HG03457 (cell line): Measurements from ENCODE around the gene METTL21C.

Experiments
- ATAC-seq: cut with Tn5 transposase; IDR thresholded peaks from one replicate; pipeline ENCODE4 v1.9.1; 2021; ENCODE audit warnings: moderate number of reproducible peaks; ENCODE audit not compliant: unreplicated experiment

The METTL21C gene

DNA sequence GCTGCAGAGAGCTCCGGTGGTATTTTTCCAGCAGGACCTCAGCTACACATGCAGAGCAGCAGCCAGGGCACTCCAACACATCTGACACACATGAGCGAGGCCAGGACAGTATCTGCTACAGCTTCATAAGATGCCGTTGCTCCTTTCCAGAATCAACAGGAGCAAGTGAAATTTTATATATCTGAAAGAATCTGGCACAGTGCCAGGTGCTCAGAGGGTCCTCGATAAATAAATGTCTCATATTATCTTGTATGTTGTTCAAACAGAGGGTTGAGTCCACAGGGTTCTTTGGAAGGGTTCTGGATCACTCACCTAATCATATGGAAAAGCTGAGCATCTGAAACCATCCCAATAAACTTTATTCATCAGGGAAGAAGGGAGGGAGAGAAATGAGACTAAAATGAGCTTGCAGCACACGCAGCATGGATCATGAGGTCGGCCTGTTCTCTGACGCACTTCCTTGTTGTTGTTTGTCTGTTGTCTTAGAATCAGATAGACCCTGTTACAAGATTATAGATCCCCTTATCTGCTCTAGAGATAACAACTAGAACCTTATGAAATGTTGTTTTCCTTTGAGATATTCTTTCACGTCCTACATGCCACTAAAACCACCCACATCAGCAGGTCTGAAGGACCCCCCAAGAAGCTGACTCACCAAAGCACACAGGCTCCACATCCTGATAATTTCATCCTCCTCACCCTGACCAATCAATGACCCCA lies 3.2 kb upstream of the METTL21C start:
- ATAC-seq, result no peak

DNA sequence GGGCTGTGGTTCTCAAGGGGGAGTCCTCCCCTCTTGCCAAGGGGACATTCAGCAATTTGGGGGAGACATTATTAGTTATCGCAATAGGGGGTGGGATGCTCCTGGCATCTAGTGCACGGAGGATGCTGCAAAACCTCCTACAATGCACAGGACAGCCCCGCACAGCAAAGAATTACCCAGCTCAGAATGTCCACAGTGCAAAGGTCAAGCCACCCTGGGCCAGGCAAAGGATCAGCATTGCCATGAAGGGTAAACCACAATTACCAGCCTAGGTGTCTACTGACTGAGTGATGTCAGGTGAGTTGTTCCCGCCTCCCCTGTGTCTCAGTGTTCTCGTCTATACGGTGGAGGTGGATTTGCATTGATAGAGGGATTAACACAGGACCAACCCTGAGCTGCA lies 2.4 kb upstream of the METTL21C start:
- ATAC-seq, result no peak

DNA sequence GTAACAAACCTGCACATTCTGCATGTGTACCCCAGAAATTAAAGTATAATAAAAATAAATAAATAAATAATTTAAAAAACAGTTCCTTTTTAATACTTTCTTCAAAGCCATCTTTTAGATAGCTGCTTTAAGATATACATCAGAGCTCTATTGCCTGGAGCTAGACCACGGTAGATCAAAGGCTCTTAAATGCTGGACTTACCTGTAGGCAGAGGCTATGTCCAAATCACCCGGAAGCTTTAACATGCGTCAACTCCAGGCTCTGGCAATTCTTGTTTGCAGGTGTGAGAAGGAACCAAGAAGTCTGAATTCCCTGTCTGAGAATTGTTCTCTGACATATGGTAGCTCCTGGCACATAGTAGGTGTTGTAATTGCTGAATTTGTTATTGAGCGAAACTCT lies 1.6 kb upstream of the METTL21C start:
- ATAC-seq, result no peak

GRCh38 chr13:102693776-102694175 lies 1.1 kb downstream of the METTL21C start:
- no peak for ATAC-seq

- no peak for ATAC-seq
These were observed 1.6 kb downstream of the METTL21C start for GRCh38 chr13:102693250-102693649.

GRCh38 chr13:102692491-102692826 lies 2.4 kb downstream of the METTL21C start:
- ATAC-seq, result no peak

DNA sequence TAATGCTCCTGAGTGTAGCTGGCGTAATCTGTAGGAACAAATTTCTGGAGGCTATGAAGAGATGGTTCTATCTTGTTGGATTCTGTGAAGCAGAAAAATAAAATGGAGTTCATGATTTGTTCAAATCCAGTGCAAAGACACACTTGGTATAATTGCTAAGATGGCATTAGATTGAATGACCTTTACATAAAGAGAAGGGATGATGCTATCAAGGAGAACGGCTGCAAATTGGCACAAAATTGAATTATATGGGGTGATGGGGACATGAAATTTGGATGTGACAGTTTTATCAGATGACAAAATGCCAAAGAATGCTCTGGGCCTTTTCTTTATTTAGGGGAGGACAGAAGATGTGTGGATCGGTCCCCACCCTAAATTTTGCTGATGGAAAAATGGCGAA lies 4.0 kb downstream of the METTL21C start:
- no peak for ATAC-seq

DNA sequence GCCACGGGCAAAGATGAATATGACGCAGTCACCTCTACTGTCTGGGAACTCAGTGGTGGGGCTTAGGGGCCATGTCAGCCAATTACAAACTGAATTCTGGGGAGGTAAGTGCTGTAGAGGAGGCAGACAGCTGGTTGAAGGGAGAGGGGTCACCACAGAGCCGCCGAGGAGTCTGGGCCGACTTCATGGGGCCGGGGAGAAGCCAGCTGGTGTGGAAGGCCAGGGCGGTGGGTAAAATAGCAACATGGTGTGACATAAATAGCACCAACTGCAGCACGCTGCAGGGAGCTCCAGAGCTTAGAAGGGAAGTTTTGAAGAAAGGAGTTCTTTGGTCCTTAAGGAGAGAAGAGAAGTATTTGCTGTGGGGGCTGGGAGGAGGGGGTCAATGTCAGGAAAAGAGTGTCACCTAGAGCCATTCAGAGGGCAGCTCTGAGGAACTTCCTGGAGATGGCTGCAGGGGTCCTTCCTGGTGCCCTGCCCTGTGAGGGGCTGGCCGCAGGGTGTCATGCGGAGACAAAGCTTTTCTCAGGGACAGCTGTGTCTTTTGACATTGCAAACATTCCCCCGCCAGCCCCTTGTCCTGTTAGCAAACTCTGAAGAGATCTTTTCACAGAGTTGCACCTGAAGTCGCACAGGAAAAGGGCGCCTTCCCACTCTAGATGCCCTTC lies 6.4 kb downstream of the METTL21C start:
- ATAC-seq, result no peak

DNA sequence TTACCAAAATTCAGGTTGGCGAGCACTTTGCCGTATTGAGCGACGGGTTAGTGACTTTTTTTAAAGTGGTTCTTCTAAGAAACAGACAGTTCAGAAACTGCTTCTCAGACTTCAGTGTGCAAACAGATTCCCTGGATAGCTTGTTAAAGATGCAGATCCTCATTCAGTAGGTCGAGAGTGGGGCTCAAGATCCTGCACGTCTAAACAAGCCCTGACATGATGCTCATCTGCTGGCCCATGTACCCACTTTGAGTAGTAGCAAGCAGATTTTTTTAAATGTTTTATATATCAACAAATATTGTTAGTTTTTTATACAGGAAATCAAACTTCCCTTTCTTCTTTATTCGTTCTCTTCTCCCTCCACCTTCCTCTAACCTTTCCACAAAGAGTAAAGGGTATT lies 7.3 kb downstream of the METTL21C start:
- ATAC-seq, result no peak

DNA sequence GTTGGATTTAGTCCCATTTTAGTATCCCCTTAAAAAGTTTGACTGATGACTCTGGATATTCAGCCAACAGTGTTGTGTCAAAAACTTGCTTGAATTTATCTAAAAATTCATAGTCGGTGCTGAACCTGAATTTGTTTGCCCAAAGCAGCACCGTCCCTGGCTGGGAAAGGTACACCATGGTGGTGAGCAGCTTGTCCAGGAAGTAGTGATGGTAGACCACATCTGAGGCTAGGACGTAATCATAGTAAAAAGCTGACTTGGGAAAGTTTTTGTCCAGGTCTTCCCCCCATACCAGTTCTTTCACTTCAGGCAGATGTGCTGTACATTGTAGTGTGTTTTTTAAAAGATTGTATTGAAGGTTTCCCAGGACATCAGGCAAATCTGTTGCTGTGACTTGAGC lies 8.8 kb downstream of the METTL21C start:
- no peak for ATAC-seq

DNA sequence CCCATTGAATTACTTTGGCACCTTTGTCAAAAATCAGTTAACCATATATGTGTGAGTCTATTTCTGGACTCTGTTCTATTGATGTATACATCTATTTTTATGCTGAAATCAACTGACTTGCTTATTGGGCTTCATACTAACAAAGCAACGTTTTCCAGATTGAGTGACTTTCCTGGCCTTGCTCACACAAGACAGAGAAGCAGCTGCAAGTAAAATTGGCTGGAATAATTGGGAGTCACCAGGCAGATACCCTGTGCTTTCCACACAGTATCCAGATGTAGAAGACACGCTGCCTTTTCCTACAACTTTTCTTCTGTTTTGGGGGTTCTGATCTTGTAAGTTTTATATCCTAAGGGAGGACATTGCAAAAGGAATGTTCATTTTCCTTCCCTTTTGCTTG lies 11.2 kb downstream of the METTL21C start:
- no peak for ATAC-seq

- no peak for ATAC-seq
These were observed 12.1 kb downstream of the METTL21C start for GRCh38 chr13:102682727-102683126.

- no peak for ATAC-seq
These were observed 12.6 kb downstream of the METTL21C start for GRCh38 chr13:102682211-102682610.

DNA sequence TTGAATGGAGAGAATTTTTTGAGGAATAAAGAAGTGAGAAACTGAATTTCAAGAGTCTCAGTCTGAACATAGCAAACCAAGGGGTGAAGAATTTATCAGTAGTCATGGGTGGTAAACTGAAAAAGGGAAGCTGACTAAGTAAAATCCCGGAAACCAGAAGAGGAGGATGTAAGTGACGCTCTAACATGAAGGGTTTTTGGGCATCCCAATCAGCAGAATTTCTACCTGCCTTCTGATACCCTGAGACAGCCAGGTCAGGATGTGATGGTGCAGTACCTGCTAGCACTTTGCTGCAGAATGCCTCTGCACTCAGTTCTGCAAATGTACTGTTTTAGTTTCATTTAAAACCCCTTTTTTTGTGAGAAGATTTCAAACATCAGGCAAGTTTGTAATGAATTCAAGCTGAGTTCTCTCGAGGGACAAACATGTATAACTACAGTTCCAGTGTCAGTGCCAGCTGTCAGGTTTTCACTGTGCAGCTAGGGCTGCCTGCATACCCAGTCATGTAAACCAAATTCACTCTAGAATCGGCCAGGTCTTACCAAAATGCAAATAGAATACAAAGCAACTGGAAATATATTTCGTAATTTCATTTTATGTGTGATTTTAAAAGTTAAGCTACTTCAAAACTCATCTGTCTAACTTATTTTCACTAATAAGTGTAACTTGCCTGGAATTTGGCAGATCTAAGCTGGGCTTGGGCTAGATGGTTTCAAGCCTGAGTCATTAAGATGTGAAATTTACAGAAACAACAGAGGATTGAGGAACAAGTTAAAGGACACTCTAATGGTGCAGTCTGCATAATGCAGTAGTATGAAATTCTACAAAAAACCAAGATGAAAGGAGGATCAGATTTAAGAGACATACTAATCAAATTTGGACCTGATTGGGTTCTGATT lies 13.8 kb downstream of the METTL21C start:
- no peak for ATAC-seq

DNA sequence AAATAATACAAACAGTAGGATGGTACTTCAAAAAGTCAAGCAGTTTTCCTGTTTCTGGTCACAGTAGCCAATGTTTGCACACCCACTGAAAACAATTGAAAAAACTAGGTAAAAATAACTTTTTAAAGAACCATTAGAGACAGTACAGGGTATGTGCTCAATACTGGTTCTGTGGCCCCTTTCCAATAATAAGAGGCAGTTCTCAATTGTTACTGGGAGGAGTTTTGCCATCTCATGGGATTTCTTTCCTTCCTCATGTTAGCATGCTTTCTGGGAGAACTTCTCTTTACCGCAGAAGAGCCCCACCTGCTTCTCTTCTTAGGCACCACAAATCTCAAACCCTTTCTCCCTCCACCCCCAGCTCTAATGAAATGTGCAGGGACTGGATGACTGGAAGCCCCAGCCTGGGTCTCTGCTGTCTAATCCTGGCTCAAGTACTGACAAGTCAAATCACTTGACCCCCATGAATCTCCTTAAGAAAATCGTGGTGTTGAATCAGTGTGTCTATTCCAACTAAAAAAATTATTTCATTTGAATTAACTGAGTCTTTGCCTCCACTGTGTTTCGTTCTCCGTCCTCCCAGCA lies 14.6 kb downstream of the METTL21C start:
- ATAC-seq, result no peak

DNA sequence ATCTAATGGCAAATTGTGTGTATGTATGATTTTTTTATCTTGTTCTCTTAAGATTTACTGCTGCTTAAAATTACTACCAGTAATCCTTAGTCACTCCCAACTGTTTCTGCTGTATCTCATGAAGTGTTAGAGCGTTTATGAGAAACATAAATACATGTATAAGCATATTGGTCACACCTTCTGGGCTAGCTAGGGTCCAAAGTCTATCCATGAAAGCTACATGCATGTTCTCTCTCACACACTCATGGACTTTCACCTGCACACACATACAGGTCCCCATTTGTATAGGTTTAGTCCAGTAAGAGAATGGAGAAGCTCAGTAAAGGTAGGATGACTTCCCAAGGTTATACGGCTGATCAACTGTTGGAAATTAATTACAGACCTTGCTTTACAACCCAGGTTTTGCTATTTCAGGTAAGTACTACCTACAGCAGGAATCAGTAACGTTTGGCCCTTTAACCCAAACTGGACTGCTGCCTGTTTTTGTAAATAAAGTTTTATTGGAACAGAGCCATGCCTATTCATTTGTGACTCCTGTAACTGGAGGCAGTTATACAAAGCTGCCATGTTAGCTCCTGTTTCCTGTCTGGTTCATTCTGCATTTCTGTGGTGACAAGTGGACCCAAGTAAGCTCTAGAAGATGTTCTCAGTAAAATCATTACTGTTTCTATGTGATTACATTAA lies 15.3 kb downstream of the METTL21C start:
- no peak for ATAC-seq

DNA sequence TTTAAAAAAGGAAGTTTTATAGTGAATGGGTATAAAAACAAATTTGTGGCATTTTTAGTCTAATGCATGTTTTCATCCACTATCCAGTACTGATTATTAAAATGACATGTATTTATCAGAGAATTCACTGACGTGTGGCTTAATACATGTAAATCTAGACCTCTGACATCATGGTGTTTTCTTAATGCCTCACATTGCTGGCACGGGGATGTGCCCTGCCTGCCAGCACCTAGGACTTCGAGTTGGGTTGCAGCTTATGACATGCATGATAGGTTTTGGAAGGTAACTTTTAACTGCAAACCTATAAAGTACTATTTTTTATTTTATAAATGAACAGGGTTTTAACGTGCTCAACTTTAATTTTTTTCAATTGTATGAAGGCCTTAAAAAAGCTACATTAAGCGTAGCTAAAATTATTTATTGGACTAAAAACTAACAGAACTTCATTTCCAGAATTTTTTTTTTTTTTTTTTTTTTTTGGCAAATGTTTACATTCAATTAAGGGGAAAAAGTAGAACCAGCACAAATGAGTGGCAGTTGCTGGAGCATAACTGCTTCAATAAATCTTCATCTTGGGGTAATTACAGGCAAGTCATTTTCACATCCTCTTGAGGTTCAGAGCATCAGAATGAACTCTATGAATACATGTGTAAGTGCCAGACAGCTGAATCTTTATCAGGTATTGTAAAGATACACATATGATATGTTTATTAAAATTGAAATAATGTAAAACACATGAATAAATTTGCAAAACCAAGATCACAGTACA lies 16.3 kb downstream of the METTL21C start:
- ATAC-seq, result no peak

GRCh38 chr13:102677122-102677521 lies 17.7 kb downstream of the METTL21C start:
- ATAC-seq, result no peak

DNA sequence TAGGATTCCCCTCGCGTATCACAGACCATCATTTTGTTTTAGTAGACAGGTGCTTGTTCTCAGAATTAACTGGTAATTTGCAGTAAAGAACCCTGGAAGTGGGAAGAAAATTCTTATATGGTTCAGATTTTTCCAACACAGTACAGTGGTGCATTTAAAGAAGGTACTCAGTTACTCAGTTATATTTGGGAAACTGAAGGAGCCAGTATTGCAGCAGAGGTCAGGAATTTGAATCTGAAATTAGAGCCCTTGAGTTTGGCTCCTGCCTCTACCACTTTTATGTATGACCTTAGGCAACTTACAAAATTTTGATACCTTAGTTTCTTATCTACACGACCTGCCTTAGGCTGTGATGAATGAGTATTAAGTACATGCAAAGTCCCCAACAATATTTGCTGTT lies 19.7 kb downstream of the METTL21C start:
- ATAC-seq, result no peak

DNA sequence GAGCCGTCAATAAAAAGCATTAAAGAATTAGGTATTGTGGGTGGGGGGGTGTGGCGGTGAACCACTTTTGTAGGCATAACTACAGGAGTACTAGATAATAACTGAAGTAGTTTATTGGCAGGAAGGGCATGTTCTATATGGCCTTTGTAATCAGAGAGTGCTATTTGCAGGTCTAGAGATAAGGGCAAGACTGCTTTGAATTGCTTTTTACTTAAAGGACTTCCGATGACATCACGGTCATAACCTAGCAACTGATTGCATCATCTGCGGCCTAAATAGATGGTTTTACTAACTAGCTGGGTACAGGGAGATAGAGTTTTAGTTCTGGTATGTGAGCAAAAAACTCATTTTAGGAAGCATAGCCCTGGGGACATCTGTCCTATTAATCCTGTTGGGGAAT lies 24.7 kb downstream of the METTL21C start:
- no peak for ATAC-seq
